Activated CD8-positive, alpha-beta memory T cell treated with anti-CD3 and anti-CD28 coated beads, Interleukin-2, amount 50 U/mL, for 1 hour (primary cell): ENCODE results near the gene ACP2.
"Not testable (repeated sequence)": the region's sequence is repeated elsewhere in the genome, so short reads cannot be mapped to it uniquely, and the experiment has no call there.

ENCODE experiments used
- DNase-seq: peaks from one replicate; pipeline ENCODE4 v3.0.0-alpha.2; 2020; ENCODE audit errors: extremely low read depth

Gene ACP2

GRCh38 chr11:47204637-47204989 lies 44.0 kb downstream of the ACP2 start:
- DNase-seq, result no peak

DNA sequence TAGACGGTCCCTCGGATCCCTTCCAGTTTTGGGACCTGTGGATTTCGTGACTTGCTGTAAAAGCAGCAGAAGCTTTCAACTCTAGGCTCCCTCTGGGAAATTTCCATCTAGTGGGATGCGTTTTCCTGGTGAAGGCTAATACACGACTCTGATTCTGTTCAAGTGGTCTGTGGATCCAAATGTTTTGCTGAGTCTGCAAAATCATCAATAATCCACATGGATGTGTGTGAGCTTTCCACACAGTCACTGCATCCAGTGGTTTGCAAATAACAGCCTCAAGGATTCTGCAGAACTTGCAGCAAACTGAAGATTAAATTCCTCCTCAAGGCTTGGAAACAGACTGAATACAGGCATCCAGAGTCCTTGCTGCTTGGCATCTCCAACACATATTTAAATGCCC lies 46.0 kb downstream of the ACP2 start:
- no peak for DNase-seq

- DNase-seq, result no peak
Observed at GRCh38 chr11:47201015-47201414, 47.6 kb downstream of the ACP2 start.

GRCh38 chr11:47198161-47198560 lies 50.5 kb downstream of the ACP2 start:
- not testable (repeated sequence) for DNase-seq

DNA sequence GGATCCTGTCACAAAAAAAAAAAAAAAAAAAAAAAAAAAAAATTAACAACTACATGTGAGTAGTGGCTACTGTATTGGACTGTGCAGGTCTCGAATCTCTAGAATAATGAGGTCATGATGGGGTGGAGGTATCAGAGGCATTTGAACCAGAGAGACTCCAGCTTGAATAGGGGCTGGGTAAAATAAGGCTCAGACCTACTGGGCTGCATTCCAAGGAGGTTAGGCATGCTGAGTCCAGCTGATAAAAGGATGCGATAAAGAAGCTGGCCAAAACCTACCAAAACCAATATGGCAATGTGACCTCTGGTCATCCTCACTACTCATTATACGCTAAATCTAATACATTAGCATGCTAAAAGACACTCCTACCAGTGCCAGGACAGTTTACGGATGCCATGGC lies 56.5 kb downstream of the ACP2 start:
- DNase-seq, result no peak

- DNase-seq, result not testable (repeated sequence)
Observed at GRCh38 chr11:47191137-47191536, 57.5 kb downstream of the ACP2 start.
